ENCODE results near the gene HSH2D.

Gene HSH2D

DNA sequence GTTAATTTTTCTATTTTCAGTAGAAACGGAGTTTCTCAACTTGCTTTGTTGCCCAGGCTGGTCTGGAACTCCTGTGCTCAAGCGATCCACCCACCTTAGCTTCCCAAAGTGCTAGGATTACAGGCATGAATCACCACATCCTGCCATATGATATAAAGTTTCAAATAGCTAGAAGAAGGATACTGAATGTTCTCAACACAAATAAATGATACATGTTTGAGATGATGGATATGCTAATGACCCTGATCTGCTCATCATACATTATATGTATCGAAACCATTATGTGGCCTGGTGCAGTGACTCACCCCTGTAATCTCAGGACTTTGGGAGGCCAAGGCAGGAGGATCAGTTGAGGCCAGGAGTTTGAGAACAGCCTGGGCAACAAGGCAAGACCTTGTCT lies 18.4 kb downstream of the HSH2D start:
- no peak for TF ChIP-seq FOXP2 (optimal IDR thresholded peaks at IDR 0.05; ENCODE audit: borderline replicate concordance, extremely low read depth, extremely low read length, insufficient read depth)
- no peak for TF ChIP-seq TAF1 (IDR thresholded peaks at IDR 0.05; ENCODE audit: borderline replicate concordance, insufficient read depth, low read length)

DNA sequence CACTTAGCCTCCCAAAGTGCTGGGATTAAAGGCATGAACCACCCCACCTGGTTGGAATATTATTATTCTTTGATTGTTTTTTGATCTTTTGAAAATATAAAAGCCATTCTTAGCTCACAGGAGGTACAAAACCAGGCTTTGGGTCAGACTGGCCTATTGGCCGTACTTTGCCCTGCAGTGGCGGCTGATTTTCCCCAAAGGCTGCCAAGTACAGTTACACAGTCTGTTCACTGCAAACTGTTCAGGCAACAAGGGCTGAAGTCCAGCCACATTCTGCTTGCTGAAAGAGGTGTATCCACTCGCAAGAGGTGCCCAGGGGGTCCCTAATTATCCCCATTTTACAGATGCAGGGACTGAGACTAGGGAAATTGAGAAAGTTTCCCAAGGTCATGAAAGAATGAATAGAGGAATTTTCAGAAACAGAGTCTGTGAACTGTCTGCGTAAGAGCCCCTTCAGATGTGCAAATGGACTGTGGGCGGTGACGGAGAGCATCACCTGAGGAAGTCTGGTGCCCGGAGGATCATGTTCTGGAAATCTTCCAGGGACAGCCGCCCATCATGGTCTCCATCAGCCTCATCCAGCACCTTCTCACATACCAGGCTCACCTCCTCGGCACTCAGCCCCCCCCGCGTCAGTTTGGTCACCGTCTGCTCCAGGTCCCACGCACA lies 20.9 kb downstream of the HSH2D start:
- TF ChIP-seq, protein P1, sequence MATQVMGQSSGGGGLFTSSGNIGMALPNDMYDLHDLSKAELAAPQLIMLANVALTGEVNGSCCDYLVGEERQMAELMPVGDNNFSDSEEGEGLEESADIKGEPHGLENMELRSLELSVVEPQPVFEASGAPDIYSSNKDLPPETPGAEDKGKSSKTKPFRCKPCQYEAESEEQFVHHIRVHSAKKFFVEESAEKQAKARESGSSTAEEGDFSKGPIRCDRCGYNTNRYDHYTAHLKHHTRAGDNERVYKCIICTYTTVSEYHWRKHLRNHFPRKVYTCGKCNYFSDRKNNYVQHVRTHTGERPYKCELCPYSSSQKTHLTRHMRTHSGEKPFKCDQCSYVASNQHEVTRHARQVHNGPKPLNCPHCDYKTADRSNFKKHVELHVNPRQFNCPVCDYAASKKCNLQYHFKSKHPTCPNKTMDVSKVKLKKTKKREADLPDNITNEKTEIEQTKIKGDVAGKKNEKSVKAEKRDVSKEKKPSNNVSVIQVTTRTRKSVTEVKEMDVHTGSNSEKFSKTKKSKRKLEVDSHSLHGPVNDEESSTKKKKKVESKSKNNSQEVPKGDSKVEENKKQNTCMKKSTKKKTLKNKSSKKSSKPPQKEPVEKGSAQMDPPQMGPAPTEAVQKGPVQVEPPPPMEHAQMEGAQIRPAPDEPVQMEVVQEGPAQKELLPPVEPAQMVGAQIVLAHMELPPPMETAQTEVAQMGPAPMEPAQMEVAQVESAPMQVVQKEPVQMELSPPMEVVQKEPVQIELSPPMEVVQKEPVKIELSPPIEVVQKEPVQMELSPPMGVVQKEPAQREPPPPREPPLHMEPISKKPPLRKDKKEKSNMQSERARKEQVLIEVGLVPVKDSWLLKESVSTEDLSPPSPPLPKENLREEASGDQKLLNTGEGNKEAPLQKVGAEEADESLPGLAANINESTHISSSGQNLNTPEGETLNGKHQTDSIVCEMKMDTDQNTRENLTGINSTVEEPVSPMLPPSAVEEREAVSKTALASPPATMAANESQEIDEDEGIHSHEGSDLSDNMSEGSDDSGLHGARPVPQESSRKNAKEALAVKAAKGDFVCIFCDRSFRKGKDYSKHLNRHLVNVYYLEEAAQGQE (IDR thresholded peaks at IDR 0.05; ENCODE audit: insufficient read depth in 1 of 2, low read depth in 2 of 2, low read length in 2 of 2): no peak
- TF ChIP-seq FOXP2 (optimal IDR thresholded peaks at IDR 0.05; ENCODE audit: borderline replicate concordance, extremely low read depth, extremely low read length, insufficient read depth) (no peak), POLR2AphosphoS5 (IDR thresholded peaks at IDR 0.05; ENCODE audit: low read depth, low read length) (no peak), TAF1 (IDR thresholded peaks at IDR 0.05; ENCODE audit: borderline replicate concordance, insufficient read depth, low read length) (no peak), SIN3A (IDR thresholded peaks at IDR 0.05; ENCODE audit: borderline replicate concordance, insufficient read depth, low read length) (no peak)

DNA sequence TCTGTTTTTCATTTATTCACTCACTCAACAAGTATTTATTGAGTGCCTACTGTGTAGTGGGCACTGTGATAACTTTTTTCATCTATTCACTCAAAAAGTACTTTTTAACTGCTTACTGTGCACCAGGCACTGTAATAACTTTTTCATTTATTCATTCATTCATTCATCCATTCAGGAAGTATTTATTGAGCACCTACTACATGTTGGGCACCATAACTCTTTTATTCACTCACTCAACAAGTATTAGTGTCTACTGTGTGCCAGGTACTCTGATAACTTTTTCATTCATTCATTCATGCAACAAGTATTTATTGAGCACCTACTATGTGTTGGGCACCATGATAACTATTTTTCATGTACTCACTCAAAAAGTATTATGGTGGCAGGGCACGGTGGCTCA lies 22.9 kb downstream of the HSH2D start:
- no peak for TF ChIP-seq FOXP2 (optimal IDR thresholded peaks at IDR 0.05; ENCODE audit: borderline replicate concordance, extremely low read depth, extremely low read length, insufficient read depth)
- TF ChIP-seq SIN3A (IDR thresholded peaks at IDR 0.05; ENCODE audit: borderline replicate concordance, insufficient read depth, low read length): no peak
- TF ChIP-seq, protein P1 (IDR thresholded peaks at IDR 0.05; ENCODE audit: insufficient read depth in 1 of 2, low read depth in 2 of 2, low read length in 2 of 2): no peak
- no peak for TF ChIP-seq POLR2AphosphoS5 (IDR thresholded peaks at IDR 0.05; ENCODE audit: low read depth, low read length)
- TF ChIP-seq TAF1 (IDR thresholded peaks at IDR 0.05; ENCODE audit: borderline replicate concordance, insufficient read depth, low read length): no peak

DNA sequence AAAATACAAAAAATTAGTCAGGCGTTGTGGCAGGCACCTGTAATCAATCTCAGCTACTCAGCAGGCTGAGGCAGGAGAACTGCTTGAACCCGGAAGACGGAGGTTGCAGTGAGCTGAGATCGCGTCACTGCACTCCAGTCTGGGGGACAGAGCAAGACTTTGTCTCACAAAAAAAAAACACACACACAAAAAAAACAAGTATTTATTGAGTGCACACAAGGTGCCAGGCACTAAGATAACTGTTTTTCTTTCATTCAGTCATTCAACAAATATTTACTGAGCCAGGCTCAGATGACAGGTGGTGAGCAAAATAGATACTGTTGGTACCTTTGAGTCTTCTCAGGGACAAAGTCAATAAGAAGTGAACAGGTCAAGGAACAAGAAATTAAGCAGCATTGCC lies 23.6 kb downstream of the HSH2D start:
- no peak for TF ChIP-seq FOXP2 (optimal IDR thresholded peaks at IDR 0.05; ENCODE audit: borderline replicate concordance, extremely low read depth, extremely low read length, insufficient read depth)
- TF ChIP-seq POLR2AphosphoS5 (IDR thresholded peaks at IDR 0.05; ENCODE audit: low read depth, low read length): no peak

DNA sequence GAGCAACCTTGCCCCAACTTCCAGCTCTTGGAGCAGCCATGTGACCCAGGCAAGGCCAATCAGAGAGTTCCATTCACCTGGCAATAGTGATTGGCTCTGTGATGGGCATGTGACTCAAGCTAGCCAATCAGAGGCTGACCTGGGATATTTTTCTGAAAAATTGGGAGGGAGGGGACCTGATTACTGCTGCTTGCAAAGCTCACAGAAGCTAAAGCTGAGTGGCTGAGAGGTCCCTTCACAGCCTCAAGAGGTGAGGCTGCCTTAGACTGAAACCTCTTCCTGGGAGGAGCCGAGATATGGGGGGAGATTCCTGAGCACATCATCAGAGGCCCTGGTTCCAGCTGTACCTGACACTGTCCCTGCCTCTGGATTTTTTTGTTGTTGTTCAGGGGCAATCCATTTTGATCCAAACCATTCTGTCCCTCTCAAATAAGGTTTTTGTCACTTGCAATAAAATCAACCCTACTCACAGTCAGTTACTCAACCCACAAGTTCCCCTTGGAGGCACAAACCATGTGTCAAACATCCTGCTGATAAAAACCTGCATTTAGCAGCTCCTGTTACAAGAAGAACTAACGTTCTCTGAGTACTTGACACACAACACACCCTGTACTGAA lies 25.1 kb downstream of the HSH2D start:
- no peak for TF ChIP-seq POLR2AphosphoS5 (IDR thresholded peaks at IDR 0.05; ENCODE audit: low read depth, low read length)
- TF ChIP-seq, protein P1 (IDR thresholded peaks at IDR 0.05; ENCODE audit: insufficient read depth in 1 of 2, low read depth in 2 of 2, low read length in 2 of 2): no peak
- no peak for TF ChIP-seq FOXP2 (optimal IDR thresholded peaks at IDR 0.05; ENCODE audit: borderline replicate concordance, extremely low read depth, extremely low read length, insufficient read depth)
- no peak for TF ChIP-seq TAF1 (IDR thresholded peaks at IDR 0.05; ENCODE audit: borderline replicate concordance, insufficient read depth, low read length)
- no peak for TF ChIP-seq SIN3A (IDR thresholded peaks at IDR 0.05; ENCODE audit: borderline replicate concordance, insufficient read depth, low read length)

DNA sequence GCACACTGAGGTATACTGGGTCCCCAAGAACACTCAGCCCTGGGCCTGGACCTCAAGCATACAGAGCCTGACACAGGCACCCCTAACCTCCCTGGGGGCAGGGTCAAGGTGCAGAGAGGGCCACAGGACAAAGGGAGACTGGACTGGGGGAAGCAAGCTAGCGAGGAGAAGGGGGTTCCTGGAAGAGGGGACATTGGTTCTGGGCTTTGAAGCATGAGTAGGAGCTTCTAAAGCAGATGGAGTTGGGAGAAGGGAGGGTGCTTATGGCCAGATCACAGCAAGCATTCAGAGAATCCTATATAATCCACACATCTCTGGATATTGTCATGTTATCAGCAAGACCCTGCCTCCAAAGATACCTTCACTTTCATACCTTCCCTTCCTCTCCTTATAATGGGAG lies 26.6 kb downstream of the HSH2D start:
- TF ChIP-seq, protein P1 (IDR thresholded peaks at IDR 0.05; ENCODE audit: insufficient read depth in 1 of 2, low read depth in 2 of 2, low read length in 2 of 2): no peak
- TF ChIP-seq FOXP2 (optimal IDR thresholded peaks at IDR 0.05; ENCODE audit: borderline replicate concordance, extremely low read depth, extremely low read length, insufficient read depth) (no peak), POLR2AphosphoS5 (IDR thresholded peaks at IDR 0.05; ENCODE audit: low read depth, low read length) (no peak), SIN3A (IDR thresholded peaks at IDR 0.05; ENCODE audit: borderline replicate concordance, insufficient read depth, low read length) (no peak)
